PC-3 (cell line): ENCODE measurements around the gene SFRP2. TPM values are rescaled to one million over a fixed set of nuclear protein-coding genes. Genes with fewer than 3 reads are reported as not detected.
A peak's percentile ranks its signal among the peaks of the same experiment; 100 is the strongest.

Source experiments
- ATAC-seq: fragments of 200-7000 bp; cut with Tn5 transposase; 2 replicates; pipeline ENCODE4 v1.9.1; 2020; ENCODE audit warnings: mild to moderate bottlenecking, moderate library complexity
- BruUV-seq: library from RNA; stranded (reverse); fragments of 400-500 nt; replicated peaks from 2 replicates; lab custom pipeline; 2021; lab: Mats Ljungman, UMichigan
- CTCF ChIA-PET: fragments of 300-600 bp; sonication (Branson Sonifier 250); formaldehyde crosslinking; loops from one replicate; lab custom pipeline; 2022; ENCODE audit warnings: antibody characterized with exemption; lab: Charles Lee
- POLR2A ChIA-PET: fragments of 300-600 bp; sonication (Branson Sonifier 250); formaldehyde crosslinking; loops from one replicate; lab custom pipeline; 2022; ENCODE audit warnings: antibody characterized with exemption; ENCODE audit not compliant: unreplicated experiment; lab: Charles Lee
- DNase-seq: peaks from one replicate; pipeline ENCODE4 v3.0.0-alpha.2; 2015
- H2AFZ ChIP-seq: fragments of 300-600 bp; sonication (generic); 2 replicates; pipeline ENCODE4 v1.6.0; 2016; ENCODE audit warnings: antibody characterized with exemption, low read length
- H3F3A ChIP-seq: fragments of 300-600 bp; sonication (generic); one replicate; pipeline ENCODE4 v1.6.0; 2017; ENCODE audit warnings: antibody characterized with exemption, low read length, control low read depth, mild to moderate bottlenecking; ENCODE audit not compliant: unreplicated experiment
- H3K27ac ChIP-seq: fragments of 300-600 bp; sonication (generic); 2 replicates; pipeline ENCODE4 v1.5.1; 2016; ENCODE audit warnings: mild to moderate bottlenecking, low read length
- H3K27me3 ChIP-seq: fragments of 300-600 bp; sonication (generic); 2 replicates; pipeline ENCODE4 v1.6.1; 2016; ENCODE audit warnings: low read length, mixed read lengths
- H3K36me3 ChIP-seq: fragments of 300-600 bp; sonication (generic); 2 replicates; pipeline ENCODE4 v1.6.1; 2016; ENCODE audit warnings: low read depth, mixed run types, low read length, mixed read lengths
- H3K4me1 ChIP-seq: fragments of 300-600 bp; sonication (generic); 2 replicates; pipeline ENCODE4 v1.5.1; 2016; ENCODE audit warnings: low read length; ENCODE audit not compliant: insufficient read depth
- H3K4me2 ChIP-seq: fragments of 300-600 bp; sonication (generic); 2 replicates; pipeline ENCODE4 v1.6.0; 2016; ENCODE audit warnings: low read length
- H3K4me3 ChIP-seq: fragments of 300-600 bp; sonication (generic); 2 replicates; pipeline ENCODE4 v1.5.1; 2016; ENCODE audit warnings: mild to moderate bottlenecking, low read length, mixed read lengths
- H3K79me2 ChIP-seq: fragments of 300-600 bp; sonication (generic); 2 replicates; pipeline ENCODE4 v1.6.1; 2017; ENCODE audit warnings: low read length, mixed read lengths
- H3K9ac ChIP-seq: fragments of 300-600 bp; sonication (generic); 2 replicates; pipeline ENCODE4 v1.6.0; 2016; ENCODE audit warnings: mild to moderate bottlenecking, low read length
- H3K9me2 ChIP-seq: fragments of 300-600 bp; sonication (generic); replicated peaks from 2 replicates; pipeline ENCODE4 v1.6.1; 2016; ENCODE audit warnings: mixed run types, low read length, mixed read lengths
- H3K9me3 ChIP-seq: fragments of 300-600 bp; sonication (generic); 2 replicates; pipeline ENCODE4 v1.6.1; 2016; ENCODE audit warnings: low read length, mixed read lengths
- H4K20me1 ChIP-seq: fragments of 300-600 bp; sonication (generic); 2 replicates; pipeline ENCODE4 v1.6.1; 2016; ENCODE audit warnings: low read length, mixed read lengths
- EZH2 ChIP-seq: fragments of 300-600 bp; sonication (generic); IDR thresholded peaks from one replicate; pipeline ENCODE4 v1.6.1; 2017; ENCODE audit warnings: antibody characterized with exemption, mild to moderate bottlenecking, low read length; ENCODE audit not compliant: unreplicated experiment
- EZH2phosphoT487 ChIP-seq: fragments of 300-600 bp; sonication (generic); IDR thresholded peaks from 2 replicates; pipeline ENCODE4 v1.6.1; 2018; ENCODE audit warnings: mild to moderate bottlenecking, antibody characterized with exemption, low read length, borderline replicate concordance
- intact Hi-C: fragments of 100-400 bp; cut with micrococcal nuclease; formaldehyde crosslinking; loops from 2 replicates; pipeline ENCODE4 v1.9.0; 2023
- total RNA-seq: library from RNA; depleted of rRNA; stranded (reverse); fragments of >200 nt; gene quantifications from 2 replicates; pipeline ENCODE4 v1.2.3, GENCODE V29; 2014
- TF ChIP-seq, protein P1 (sequence below): fragments of 300-600 bp; sonication (generic); conservative IDR thresholded peaks from 2 replicates; pipeline ENCODE4 v1.5.1; 2017; ENCODE audit warnings: antibody characterized with exemption, low read depth, mild to moderate bottlenecking, low read length

The SFRP2 gene
- total RNA-seq, 1 experiment from 2014 or later, result not detected

GRCh38 chr4:153781717-153782416, 7.0 kb downstream of the SFRP2 start:
- H3K27ac ChIP-seq, result peak overlapping the region; percentile 55
- H3K79me2 ChIP-seq, result no peaks in the 10 kb centered on the region
- H3K4me1 ChIP-seq, result peaks cover 17% of the 10 kb centered on the region
- no peaks in the 10 kb centered on the region for H3K9me3 ChIP-seq
- no peaks in the 10 kb centered on the region for H4K20me1 ChIP-seq
- BruUV-seq, result no TSS peak
- H3K4me3 ChIP-seq, result 0 out of 2 replicates have a peak overlapping the region, but pooled peaks have one; percentile 19
- DNase-seq (peak; percentile 71), ATAC-seq (peak; percentile 18)
- H2AFZ ChIP-seq, result peak overlapping the region; percentile 40
- no peaks in the 10 kb centered on the region for H3K36me3 ChIP-seq
- no peak overlapping the region for H3K9ac ChIP-seq
- ChIA-PET CTCF (no interaction called here), POLR2A (no interaction called here)
- peak overlapping the region; percentile 68 for H3K4me2 ChIP-seq
- TF ChIP-seq, protein P1, sequence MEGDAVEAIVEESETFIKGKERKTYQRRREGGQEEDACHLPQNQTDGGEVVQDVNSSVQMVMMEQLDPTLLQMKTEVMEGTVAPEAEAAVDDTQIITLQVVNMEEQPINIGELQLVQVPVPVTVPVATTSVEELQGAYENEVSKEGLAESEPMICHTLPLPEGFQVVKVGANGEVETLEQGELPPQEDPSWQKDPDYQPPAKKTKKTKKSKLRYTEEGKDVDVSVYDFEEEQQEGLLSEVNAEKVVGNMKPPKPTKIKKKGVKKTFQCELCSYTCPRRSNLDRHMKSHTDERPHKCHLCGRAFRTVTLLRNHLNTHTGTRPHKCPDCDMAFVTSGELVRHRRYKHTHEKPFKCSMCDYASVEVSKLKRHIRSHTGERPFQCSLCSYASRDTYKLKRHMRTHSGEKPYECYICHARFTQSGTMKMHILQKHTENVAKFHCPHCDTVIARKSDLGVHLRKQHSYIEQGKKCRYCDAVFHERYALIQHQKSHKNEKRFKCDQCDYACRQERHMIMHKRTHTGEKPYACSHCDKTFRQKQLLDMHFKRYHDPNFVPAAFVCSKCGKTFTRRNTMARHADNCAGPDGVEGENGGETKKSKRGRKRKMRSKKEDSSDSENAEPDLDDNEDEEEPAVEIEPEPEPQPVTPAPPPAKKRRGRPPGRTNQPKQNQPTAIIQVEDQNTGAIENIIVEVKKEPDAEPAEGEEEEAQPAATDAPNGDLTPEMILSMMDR, result no peak
- TF ChIP-seq EZH2 (no peak), EZH2phosphoT487 (no peak)
- no peaks in the 10 kb centered on the region for H3F3A ChIP-seq
- H3K27me3 ChIP-seq, result peaks cover 5% of the 10 kb centered on the region; the same call in 1 of the 2 replicates
- H3K9me2 ChIP-seq, result no peaks in the 10 kb centered on the region
- intact Hi-C loops, result no loop called here

- Histone ChIP-seq H3F3A (no peaks in the 10 kb centered on the region), H3K4me2 (no peak overlapping the region), H3K36me3 (no peaks in the 10 kb centered on the region), H3K79me2 (no peaks in the 10 kb centered on the region), H2AFZ (no peak overlapping the region), H3K27ac (peak overlapping the region; percentile 45; the same call in 1 of the 2 replicates), H3K4me1 (peaks cover 17% of the 10 kb centered on the region), H3K9me2 (no peaks in the 10 kb centered on the region), H3K9ac (no peak overlapping the region), H4K20me1 (no peaks in the 10 kb centered on the region), H3K4me3 (no peak overlapping the region), H3K9me3 (no peaks in the 10 kb centered on the region), H3K27me3 (peaks cover 2% of the 10 kb centered on the region; the same call in 1 of the 2 replicates)
- ChIA-PET POLR2A (no interaction called here), CTCF (no interaction called here)
- ATAC-seq (no peak), DNase-seq (no peak)
- intact Hi-C loops, result no loop called here
- BruUV-seq, result no TSS peak
- TF ChIP-seq EZH2 (no peak), EZH2phosphoT487 (no peak)
- TF ChIP-seq, protein P1, result no peak
Observed at GRCh38 chr4:153781280-153781679, 7.6 kb downstream of the SFRP2 start.

- H3K27me3 ChIP-seq, result no peaks in the 10 kb centered on the region
Observed at GRCh38 chr4:153780876-153781275, 8.0 kb downstream of the SFRP2 start.

More at GRCh38 chr4:153780876-153781275, 8.0 kb downstream of the SFRP2 start:
- H3K9me2 ChIP-seq, result no peaks in the 10 kb centered on the region
- H3K4me3 ChIP-seq, result no peak overlapping the region
- H3K4me2 ChIP-seq, result no peak overlapping the region
- DNase-seq (no peak), ATAC-seq (no peak)
- TF ChIP-seq EZH2, result no peak
- TF ChIP-seq EZH2phosphoT487, result no peak
- TF ChIP-seq, protein P1, result no peak
- intact Hi-C loops, result no loop called here
- H2AFZ ChIP-seq, result no peak overlapping the region
- no peak overlapping the region for H3K27ac ChIP-seq
- BruUV-seq, result no TSS peak
- POLR2A ChIA-PET, result no interaction called here
- H4K20me1 ChIP-seq, result no peaks in the 10 kb centered on the region
- no peaks in the 10 kb centered on the region for H3K79me2 ChIP-seq
- no peak overlapping the region for H3K9ac ChIP-seq
- CTCF ChIA-PET, result no interaction called here
- peaks cover 17% of the 10 kb centered on the region for H3K4me1 ChIP-seq
- no peaks in the 10 kb centered on the region for H3F3A ChIP-seq
- no peaks in the 10 kb centered on the region for H3K36me3 ChIP-seq
- H3K9me3 ChIP-seq, result no peaks in the 10 kb centered on the region
